ENCODE measurements around the gene TMEM87B.

TMEM87B gene

GRCh38 chr2:112151701-112152440 lies 96.8 kb downstream of the TMEM87B start:
- DNase-seq (ENCODE audit: low read depth in 2 of 2) = no peak

GRCh38 chr2:112152476-112153178 lies 97.6 kb downstream of the TMEM87B start:
- no peak for DNase-seq (ENCODE audit: low read depth in 2 of 2)

GRCh38 chr2:112153179-112153490 lies 98.1 kb downstream of the TMEM87B start:
- no peak for DNase-seq (ENCODE audit: low read depth in 2 of 2)

- no peak for DNase-seq (ENCODE audit: low read depth in 2 of 2)
Measured at GRCh38 chr2:112153501-112153900, 98.4 kb downstream of the TMEM87B start.

- no peak for DNase-seq (ENCODE audit: low read depth in 2 of 2)
Measured at GRCh38 chr2:112154246-112155117, 99.4 kb downstream of the TMEM87B start.

- no peak for DNase-seq (ENCODE audit: low read depth in 2 of 2)
Measured at GRCh38 chr2:112155331-112156151, 100.5 kb downstream of the TMEM87B start.

- DNase-seq (ENCODE audit: low read depth in 2 of 2) = no peak
Measured at GRCh38 chr2:112156152-112156986, 101.3 kb downstream of the TMEM87B start.

GRCh38 chr2:112157472-112157871 lies 102.4 kb downstream of the TMEM87B start:
- no peak for DNase-seq (ENCODE audit: low read depth in 2 of 2)

- no peak for DNase-seq (ENCODE audit: low read depth in 2 of 2)
Measured at GRCh38 chr2:112159454-112159921, 104.4 kb downstream of the TMEM87B start.

- no peak for DNase-seq (ENCODE audit: low read depth in 2 of 2)
Measured at GRCh38 chr2:112160283-112161250, 105.5 kb downstream of the TMEM87B start.

- no peak for DNase-seq (ENCODE audit: low read depth in 2 of 2)
Measured at GRCh38 chr2:112161431-112162145, 106.5 kb downstream of the TMEM87B start.

- no peak for DNase-seq (ENCODE audit: low read depth in 2 of 2)
Measured at GRCh38 chr2:112162341-112162740, 107.3 kb downstream of the TMEM87B start.

GRCh38 chr2:112162956-112163355 lies 107.9 kb downstream of the TMEM87B start:
- DNase-seq (ENCODE audit: low read depth in 2 of 2) = no peak

- no peak for DNase-seq (ENCODE audit: low read depth in 2 of 2)
Measured at GRCh38 chr2:112163541-112163981, 108.5 kb downstream of the TMEM87B start.

- no peak for DNase-seq (ENCODE audit: low read depth in 2 of 2)
Measured at GRCh38 chr2:112164876-112165275, 109.8 kb downstream of the TMEM87B start.

- DNase-seq (ENCODE audit: low read depth in 2 of 2) = no peak
Measured at GRCh38 chr2:112165296-112165695, 110.2 kb downstream of the TMEM87B start.

- DNase-seq (ENCODE audit: low read depth in 2 of 2) = no peak
Measured at GRCh38 chr2:112166806-112167499, 111.9 kb downstream of the TMEM87B start.
